ENCODE data around the gene RNF121. TPM values are rescaled to one million over a fixed set of nuclear protein-coding genes. Genes with fewer than 3 reads are reported as not detected.

Gene RNF121
- total and polyA plus RNA-seq, 2 of the 4 experiments (the other 2 are of a cell fraction), result 43.4 to 88.7 TPM

- 91% methylated on average over 7 of the region's 11 CpGs; no CpG with 5 or more reads in 1 of the 2 experiments for WGBS, 2 experiments (ENCODE audit: extremely low coverage in 2 of 2, insufficient read length in 1 of 2)
- Histone ChIP-seq H3K79me1 (ENCODE audit: low read depth in 1 of 2, low read length in 2 of 2) (peaks cover 0 to 21% of the 10 kb centered on the region in 2 experiments; a peak in 1 of 4 replicates), H2BK20ac (ENCODE audit: low read depth, low read length) (no peak within 1 kb of the TSS), H3K9ac (ENCODE audit: low read depth, low read length) (no peak within 1 kb of the TSS; the same call in 1 of the 2 replicates), H3K4me1 (ENCODE audit: control insufficient read depth, insufficient read depth, low read length) (peaks cover 6% of the 10 kb centered on the region), H4K20me1 (ENCODE audit: insufficient read depth, low read length) (peaks cover 25% of the 10 kb centered on the region), H4K91ac (ENCODE audit: insufficient read depth, low read depth, low read length) (no peak within 1 kb of the TSS), H3K4me3 (ENCODE audit: insufficient read depth, low read depth, low read length) (no peak within 1 kb of the TSS), H3K18ac (ENCODE audit: low read depth, low read length) (no peak within 1 kb of the TSS), H3K23ac (ENCODE audit: low read depth, low read length) (no peak within 1 kb of the TSS), H4K8ac (ENCODE audit: low read depth in 2 of 2, low read length in 2 of 2) (peak within 1 kb of the TSS in 1 of 2 experiments; percentile 61; a peak in 2 of 4 replicates), H3K27me3 (ENCODE audit: control insufficient read depth, insufficient read depth, low read length) (no peaks in the 10 kb centered on the region), H3K36me3 (ENCODE audit: control insufficient read depth, insufficient read depth, low read length) (peaks cover 37% of the 10 kb centered on the region), H2AK5ac (ENCODE audit: low read depth, low read length) (no peak within 1 kb of the TSS), H3K14ac (replicated peaks; ENCODE audit: low read depth, low read length) (peak within 1 kb of the TSS; percentile 70; the same call in 1 of the 2 replicates), H2BK120ac (ENCODE audit: low read depth, low read length) (peak within 1 kb of the TSS; percentile 55; the same call in 1 of the 2 replicates), H4K5ac (ENCODE audit: low read depth, low read length) (peak within 1 kb of the TSS; percentile 15; the same call in 1 of the 2 replicates), H3K4me2 (ENCODE audit: low read depth, low read length) (peak within 1 kb of the TSS; percentile 78), H3K4ac (ENCODE audit: low read depth, low read length) (no peak within 1 kb of the TSS), H2AFZ (replicated peaks; ENCODE audit: low read length, poor library complexity) (no peak within 1 kb of the TSS), H3K9me1 (ENCODE audit: insufficient read depth, low read length) (peaks cover 14% of the 10 kb centered on the region), H2AK9ac (replicated peaks; ENCODE audit: low read depth, low read length, poor library complexity) (peak within 1 kb of the TSS; percentile 77), H2BK15ac (ENCODE audit: low read depth, low read length) (no peak within 1 kb of the TSS), H3K56ac (ENCODE audit: extremely low read depth, insufficient read depth, low read length) (no peak within 1 kb of the TSS), H3K9me3 (ENCODE audit: control insufficient read depth, insufficient read depth, low read length) (no peaks in the 10 kb centered on the region), H2BK5ac (ENCODE audit: low read depth, low read length, poor library complexity, severe bottlenecking) (no peak within 1 kb of the TSS), H3K27ac (ENCODE audit: insufficient read depth, low read length) (peak within 1 kb of the TSS; percentile 26; the same call in 1 of the 2 replicates)
- DNase-seq, result no peak
- no peak for ATAC-seq (ENCODE audit: low read depth)
- TF ChIP-seq FOS (IDR thresholded peaks at IDR 0.05; ENCODE audit: low read depth, low read length) (no peak), SMC3 (IDR thresholded peaks at IDR 0.05; ENCODE audit: low read depth, low read length) (no peak)
- BruUV-seq (replicated peaks), result no TSS peak
- intact Hi-C loops (cut with micrococcal nuclease) (no loop called here), in situ Hi-C loops (cut with MboI; ENCODE audit: low sequenced_read_pairs) (no loop called here), dilution Hi-C loops (cut with HindIII; ENCODE audit: low sequenced_read_pairs, unreplicated experiment) (no loop called here)
- ChIA-PET CTCF (interaction anchor here (1.1 kb wide), 1 partner anchor 20 kb away, joined by 5 read pairs; no protein-coding TSS in a partner anchor), POLR2A (ENCODE audit: unreplicated experiment) (no interaction called here)
Observed at GRCh38 chr11:71998649-71999310, 69.9 kb downstream of the RNF121 start, which contains the start of gene IL18BP. Gene IL18BP (plus strand): TSS chr11:71998909. CDS start chr11:71999985, 1,076 bp downstream.
